OCI-LY1 (cell line): ENCODE measurements around the gene CEP112.

Experiments used
- H2AFZ ChIP-seq: fragments of 200-600 bp; sonication (generic), shearing (Covaris generic); 2 replicates; pipeline ENCODE4 v1.6.0; 2014; ENCODE audit warnings: antibody characterized with exemption, mild to moderate bottlenecking, low read length
- H3F3A ChIP-seq: fragments of 200-600 bp; sonication (generic), shearing (Covaris generic); 2 replicates; pipeline ENCODE4 v1.6.0; 2014; ENCODE audit warnings: mild to moderate bottlenecking, antibody characterized with exemption, low read length, moderate library complexity; ENCODE audit not compliant: insufficient read depth
- H3K27ac ChIP-seq: fragments of 200-600 bp; sonication (generic); 2 replicates; pipeline ENCODE4 v1.5.1; 2014; ENCODE audit warnings: low read length, mixed run types, mild to moderate bottlenecking, low read depth; ENCODE audit not compliant: poor library complexity, severe bottlenecking
- H3K27me3 ChIP-seq: fragments of 200-600 bp; sonication (generic); 2 replicates; pipeline ENCODE4 v1.6.0; 2014; ENCODE audit warnings: antibody characterized with exemption, mild to moderate bottlenecking, low read length, moderate library complexity; ENCODE audit not compliant: insufficient read depth
- H3K36me3 ChIP-seq: fragments of 200-600 bp; sonication (generic); 2 replicates; pipeline ENCODE4 v1.6.1; 2014; ENCODE audit warnings: mild to moderate bottlenecking, antibody characterized with exemption, low read length, moderate library complexity, mixed read lengths; ENCODE audit not compliant: insufficient read depth
- H3K4me1 ChIP-seq: fragments of 200-600 bp; sonication (generic); 2 replicates; pipeline ENCODE4 v1.5.1; 2014; ENCODE audit warnings: mild to moderate bottlenecking, low read length, moderate library complexity; ENCODE audit not compliant: insufficient read depth, severe bottlenecking
- H3K4me2 ChIP-seq: fragments of 200-600 bp; sonication (generic), shearing (Covaris generic); 2 replicates; pipeline ENCODE4 v1.6.1; 2014; ENCODE audit warnings: low read length
- H3K4me3 ChIP-seq: fragments of 200-600 bp; sonication (generic); 2 replicates; pipeline ENCODE4 v1.5.1; 2014; ENCODE audit warnings: low read length, low read depth, mild to moderate bottlenecking, mixed read lengths; ENCODE audit not compliant: poor library complexity, severe bottlenecking
- H3K79me2 ChIP-seq: fragments of 200-600 bp; shearing (Covaris generic); 2 replicates; pipeline ENCODE4 v1.6.1; 2016; ENCODE audit warnings: mixed run types, low read length, mixed read lengths; ENCODE audit not compliant: insufficient read depth
- H3K9ac ChIP-seq: fragments of 200-600 bp; sonication (generic), shearing (Covaris generic); 2 replicates; pipeline ENCODE4 v1.6.1; 2014; ENCODE audit warnings: mild to moderate bottlenecking, low read length, mixed read lengths
- H3K9me2 ChIP-seq: fragments of 200-600 bp; sonication (generic), shearing (Covaris generic); 2 replicates; pipeline ENCODE4 v1.6.1; 2014; ENCODE audit warnings: low read depth, mild to moderate bottlenecking, low read length, mixed read lengths
- H3K9me3 ChIP-seq: fragments of 200-600 bp; shearing (Covaris generic); 2 replicates; pipeline ENCODE4 v1.6.1; 2014; ENCODE audit warnings: low read length, mixed read lengths
- H4K20me1 ChIP-seq: fragments of 200-600 bp; sonication (generic), shearing (Covaris generic); 2 replicates; pipeline ENCODE4 v1.6.0; 2016; ENCODE audit warnings: mild to moderate bottlenecking, low read length; ENCODE audit not compliant: insufficient read depth
- CTCF ChIP-seq: fragments of 200-600 bp; sonication (generic), shearing (Covaris generic); IDR thresholded peaks from 2 replicates; pipeline ENCODE4 v1.5.1; 2017; ENCODE audit warnings: mild to moderate bottlenecking, antibody characterized with exemption, low read length, moderate library complexity, mixed read lengths
- EZH2 ChIP-seq: fragments of 200-600 bp; sonication (generic), shearing (Covaris generic); IDR thresholded peaks from 2 replicates; pipeline ENCODE4 v1.8.0; 2017; ENCODE audit warnings: borderline replicate concordance, mixed run types, mild to moderate bottlenecking, antibody characterized with exemption, low read length, moderate library complexity, mixed read lengths

CEP112 gene

DNA sequence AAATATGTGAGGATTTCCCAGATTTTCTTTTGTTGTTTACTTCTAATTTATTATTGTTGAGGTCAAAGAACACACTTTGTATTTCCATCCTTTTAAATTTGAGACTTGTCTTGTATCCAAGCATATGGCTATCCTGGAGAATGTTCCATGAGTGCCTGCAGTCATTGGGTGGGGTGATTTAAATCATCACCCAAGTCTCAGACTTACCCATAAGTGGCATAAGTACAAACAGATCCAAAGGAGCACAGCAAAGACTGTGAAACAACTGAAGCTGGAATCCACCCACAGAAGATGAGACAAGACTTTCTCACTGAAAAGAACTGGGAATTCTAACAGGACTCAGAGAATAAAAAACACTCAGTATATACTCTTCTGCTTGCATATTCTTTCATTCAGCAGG is 239.9 kb downstream of the CEP112 start:
- no peak overlapping the region for H3K27ac ChIP-seq
- no peaks in the 10 kb centered on the region for H4K20me1 ChIP-seq
- H3K79me2 ChIP-seq = no peaks in the 10 kb centered on the region
- no peak overlapping the region for H3K9ac ChIP-seq
- no peaks in the 10 kb centered on the region for H3K9me2 ChIP-seq
- no peak overlapping the region for H2AFZ ChIP-seq
- H3F3A ChIP-seq = no peaks in the 10 kb centered on the region
- TF ChIP-seq CTCF = no peak
- TF ChIP-seq EZH2 = no peak
- H3K36me3 ChIP-seq = no peaks in the 10 kb centered on the region
- H3K4me2 ChIP-seq = no peak overlapping the region
- no peaks in the 10 kb centered on the region for H3K27me3 ChIP-seq
- H3K9me3 ChIP-seq = no peaks in the 10 kb centered on the region
- H3K4me1 ChIP-seq = no peaks in the 10 kb centered on the region
- no peak overlapping the region for H3K4me3 ChIP-seq

GRCh38 chr17:65947831-65948230 is 244.1 kb downstream of the CEP112 start:
- TF ChIP-seq EZH2 = no peak
- Histone ChIP-seq H4K20me1 (no peaks in the 10 kb centered on the region), H3K36me3 (no peaks in the 10 kb centered on the region)

GRCh38 chr17:65942592-65942991 is 249.3 kb downstream of the CEP112 start:
- Histone ChIP-seq H3K27ac (no peak overlapping the region), H3K36me3 (no peaks in the 10 kb centered on the region), H3K4me2 (no peak overlapping the region), H3K27me3 (no peaks in the 10 kb centered on the region), H4K20me1 (no peaks in the 10 kb centered on the region), H3K4me1 (no peaks in the 10 kb centered on the region), H3F3A (no peaks in the 10 kb centered on the region), H3K9ac (no peak overlapping the region), H3K9me2 (no peaks in the 10 kb centered on the region), H2AFZ (no peak overlapping the region), H3K4me3 (no peak overlapping the region), H3K9me3 (0 out of 2 replicates have a peak, but pooled peaks cover 2% of the 10 kb centered on the region), H3K79me2 (no peaks in the 10 kb centered on the region)
- no peak for TF ChIP-seq CTCF
- no peak for TF ChIP-seq EZH2

More at GRCh38 chr17:65947831-65948230, 244.1 kb downstream of the CEP112 start:
- no peaks in the 10 kb centered on the region for H3K79me2 ChIP-seq
- H3K4me1 ChIP-seq = no peaks in the 10 kb centered on the region
- H3K27ac ChIP-seq = no peak overlapping the region
- H3K9me3 ChIP-seq = no peaks in the 10 kb centered on the region
- H3K4me2 ChIP-seq = no peak overlapping the region
- no peak overlapping the region for H3K9ac ChIP-seq
- H3F3A ChIP-seq = no peaks in the 10 kb centered on the region
- H3K4me3 ChIP-seq = no peak overlapping the region
- no peaks in the 10 kb centered on the region for H3K9me2 ChIP-seq
- no peak overlapping the region for H2AFZ ChIP-seq
- no peaks in the 10 kb centered on the region for H3K27me3 ChIP-seq

DNA sequence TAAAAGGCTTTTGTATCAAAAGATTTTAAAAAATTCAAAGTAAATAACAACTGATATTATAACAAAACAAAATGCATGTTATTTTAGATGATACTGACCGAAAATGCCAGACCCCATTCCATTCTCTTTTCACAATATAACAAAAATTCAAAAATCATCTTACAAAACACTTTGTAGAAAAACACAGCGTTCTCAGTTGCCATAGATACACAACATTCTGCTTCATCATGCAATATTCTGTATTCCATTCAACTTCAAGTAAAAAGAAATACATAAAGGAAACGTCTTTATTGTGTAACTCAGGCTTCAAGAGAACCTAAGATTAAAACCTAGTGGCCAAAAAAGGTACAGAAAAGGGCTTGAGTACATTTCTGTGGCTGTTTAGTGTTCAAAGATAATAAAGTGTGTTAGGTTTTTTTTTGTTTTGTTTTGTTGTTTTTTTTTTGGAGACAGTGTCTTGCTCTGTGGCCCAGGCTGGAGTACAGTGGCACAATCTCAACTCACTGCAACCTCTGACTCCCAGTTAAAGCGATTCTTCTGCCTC is 250.5 kb downstream of the CEP112 start:
- no peak for TF ChIP-seq EZH2
- TF ChIP-seq CTCF = no peak
- H4K20me1 ChIP-seq = no peaks in the 10 kb centered on the region
- no peak overlapping the region for H3K4me2 ChIP-seq
- H3K9me2 ChIP-seq = no peaks in the 10 kb centered on the region
- H3K9ac ChIP-seq = no peak overlapping the region
- no peaks in the 10 kb centered on the region for H3F3A ChIP-seq
- H2AFZ ChIP-seq = no peak overlapping the region
- H3K4me1 ChIP-seq = no peaks in the 10 kb centered on the region
- no peaks in the 10 kb centered on the region for H3K27me3 ChIP-seq
- no peak overlapping the region for H3K4me3 ChIP-seq
- no peaks in the 10 kb centered on the region for H3K79me2 ChIP-seq
- H3K36me3 ChIP-seq = no peaks in the 10 kb centered on the region
- H3K9me3 ChIP-seq = 0 out of 2 replicates have a peak, but pooled peaks cover 2% of the 10 kb centered on the region
- H3K27ac ChIP-seq = no peak overlapping the region
